BE2C (cell line): ENCODE results near the gene CAMTA1.

Source experiments
- DNase-seq: peaks from one replicate; pipeline ENCODE4 v3.0.0-alpha.2; 2020
- H3K27me3 ChIP-seq: fragments of 250-450 bp; sonication (Bioruptor Pico); 2 replicates; pipeline ENCODE4 v1.5.1; 2020; ENCODE audit warnings: mild to moderate bottlenecking
- H3K36me3 ChIP-seq: fragments of 250-450 bp; sonication (Bioruptor Pico); 2 replicates; pipeline ENCODE4 v1.5.1; 2020; ENCODE audit warnings: mild to moderate bottlenecking
- H3K4me1 ChIP-seq: fragments of 250-450 bp; sonication (Bioruptor Pico); 2 replicates; pipeline ENCODE4 v1.5.1; 2020
- H3K4me3 ChIP-seq: 2 replicates; pipeline ENCODE4 v1.5.1; 2011; ENCODE audit warnings: low read depth, low read length
- H3K9me3 ChIP-seq: fragments of 250-450 bp; sonication (Bioruptor Pico); 2 replicates; pipeline ENCODE4 v1.5.1; 2020
- TF ChIP-seq, protein P1 (sequence below): IDR thresholded peaks from 2 replicates; pipeline ENCODE4 v1.5.1; 2012; ENCODE audit warnings: mild to moderate bottlenecking, low read depth, low read length

The CAMTA1 gene

DNA sequence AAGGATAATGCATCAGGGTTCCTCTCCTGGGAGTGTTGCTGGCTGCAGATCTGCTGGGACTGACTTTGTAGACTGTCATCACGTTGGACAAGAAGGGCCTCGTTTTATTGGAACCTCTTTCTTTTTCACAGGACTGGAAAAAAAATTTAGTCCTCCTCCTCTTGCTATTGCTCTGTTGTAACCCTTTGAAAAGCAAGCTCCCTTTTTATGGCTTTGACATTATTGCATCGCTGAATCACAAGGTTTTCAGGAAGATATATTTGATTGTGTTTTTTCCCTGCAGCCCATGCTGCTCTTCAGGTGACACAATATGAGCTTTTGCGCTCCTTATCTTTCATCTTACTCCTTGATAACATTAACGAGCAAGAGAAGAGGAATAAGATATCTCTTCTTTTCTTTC lies 290.9 kb downstream of the CAMTA1 start:
- Histone ChIP-seq H3K36me3 (no peaks in the 10 kb centered on the region), H3K4me1 (no peaks in the 10 kb centered on the region), H3K27me3 (no peaks in the 10 kb centered on the region), H3K4me3 (no peak overlapping the region), H3K9me3 (no peaks in the 10 kb centered on the region)
- DNase-seq: no peak
- TF ChIP-seq, protein P1, sequence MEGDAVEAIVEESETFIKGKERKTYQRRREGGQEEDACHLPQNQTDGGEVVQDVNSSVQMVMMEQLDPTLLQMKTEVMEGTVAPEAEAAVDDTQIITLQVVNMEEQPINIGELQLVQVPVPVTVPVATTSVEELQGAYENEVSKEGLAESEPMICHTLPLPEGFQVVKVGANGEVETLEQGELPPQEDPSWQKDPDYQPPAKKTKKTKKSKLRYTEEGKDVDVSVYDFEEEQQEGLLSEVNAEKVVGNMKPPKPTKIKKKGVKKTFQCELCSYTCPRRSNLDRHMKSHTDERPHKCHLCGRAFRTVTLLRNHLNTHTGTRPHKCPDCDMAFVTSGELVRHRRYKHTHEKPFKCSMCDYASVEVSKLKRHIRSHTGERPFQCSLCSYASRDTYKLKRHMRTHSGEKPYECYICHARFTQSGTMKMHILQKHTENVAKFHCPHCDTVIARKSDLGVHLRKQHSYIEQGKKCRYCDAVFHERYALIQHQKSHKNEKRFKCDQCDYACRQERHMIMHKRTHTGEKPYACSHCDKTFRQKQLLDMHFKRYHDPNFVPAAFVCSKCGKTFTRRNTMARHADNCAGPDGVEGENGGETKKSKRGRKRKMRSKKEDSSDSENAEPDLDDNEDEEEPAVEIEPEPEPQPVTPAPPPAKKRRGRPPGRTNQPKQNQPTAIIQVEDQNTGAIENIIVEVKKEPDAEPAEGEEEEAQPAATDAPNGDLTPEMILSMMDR: no peak

DNA sequence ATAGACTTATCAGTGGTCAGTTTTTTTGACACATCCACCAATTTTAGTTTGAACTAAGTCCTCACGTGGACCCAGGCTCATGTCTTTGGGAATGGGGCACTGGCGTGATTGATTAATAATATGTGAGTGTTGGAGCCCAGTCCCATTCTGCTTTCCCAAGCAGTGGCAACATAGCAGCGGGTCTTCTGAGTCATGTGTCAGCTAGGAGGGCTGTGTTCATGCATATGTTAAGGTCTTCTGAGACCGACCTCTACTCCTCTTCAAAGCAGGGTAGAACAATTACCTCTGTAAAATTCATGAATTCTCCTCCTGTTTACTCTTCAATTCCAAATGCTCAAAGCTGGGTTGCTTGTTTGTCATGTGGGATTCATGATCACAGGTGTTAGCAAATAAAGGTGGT lies 291.3 kb downstream of the CAMTA1 start:
- Histone ChIP-seq H3K9me3 (no peaks in the 10 kb centered on the region), H3K4me3 (no peak overlapping the region), H3K4me1 (no peaks in the 10 kb centered on the region), H3K36me3 (no peaks in the 10 kb centered on the region), H3K27me3 (no peaks in the 10 kb centered on the region)
- DNase-seq: no peak
- TF ChIP-seq, protein P1: no peak

DNA sequence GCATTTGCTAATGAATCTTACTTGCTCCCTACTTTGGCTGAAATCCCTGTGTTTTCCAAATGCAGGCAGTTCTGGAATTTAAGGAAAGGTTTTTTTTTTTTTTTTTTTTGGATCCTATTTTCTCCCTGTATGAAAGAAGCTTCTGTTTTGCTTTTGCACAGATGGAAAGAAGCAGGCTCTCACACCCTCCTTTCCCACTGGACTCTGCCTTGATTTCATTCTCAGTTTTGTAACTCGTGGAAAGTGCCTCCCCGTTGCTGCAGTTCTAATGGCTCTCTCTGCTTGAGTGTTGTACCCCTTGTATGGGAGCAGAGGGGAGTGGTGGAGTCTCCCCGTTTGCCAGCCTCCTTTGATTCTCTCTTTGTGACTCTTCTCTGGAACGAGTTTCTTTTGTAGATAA lies 291.9 kb downstream of the CAMTA1 start:
- Histone ChIP-seq H3K27me3 (no peaks in the 10 kb centered on the region), H3K4me3 (no peak overlapping the region), H3K9me3 (no peaks in the 10 kb centered on the region), H3K4me1 (no peaks in the 10 kb centered on the region), H3K36me3 (no peaks in the 10 kb centered on the region)
- no peak for DNase-seq
- TF ChIP-seq, protein P1: no peak

DNA sequence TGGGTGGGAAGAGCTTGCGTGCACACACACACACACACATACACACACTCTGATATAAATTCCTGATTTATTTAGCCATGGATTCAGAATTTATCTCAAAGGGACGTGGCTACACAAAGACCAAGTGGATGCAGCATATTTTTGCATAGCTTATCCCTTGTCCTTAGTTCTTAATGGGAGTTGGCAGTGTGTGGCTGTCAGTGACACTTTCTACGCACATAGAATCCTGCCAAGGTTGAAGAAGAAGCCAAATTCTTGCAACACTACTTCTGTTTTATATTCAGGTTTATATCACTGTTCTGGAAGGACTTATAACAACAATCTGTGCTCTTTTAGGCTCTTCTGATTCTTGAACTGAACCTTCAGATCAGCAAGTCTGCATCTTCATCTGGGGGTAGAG lies 292.7 kb downstream of the CAMTA1 start:
- H3K4me1 ChIP-seq: no peaks in the 10 kb centered on the region
- no peaks in the 10 kb centered on the region for H3K9me3 ChIP-seq
- no peak for DNase-seq
- no peak overlapping the region for H3K4me3 ChIP-seq
- no peaks in the 10 kb centered on the region for H3K27me3 ChIP-seq
- TF ChIP-seq, protein P1: no peak
- no peaks in the 10 kb centered on the region for H3K36me3 ChIP-seq

DNA sequence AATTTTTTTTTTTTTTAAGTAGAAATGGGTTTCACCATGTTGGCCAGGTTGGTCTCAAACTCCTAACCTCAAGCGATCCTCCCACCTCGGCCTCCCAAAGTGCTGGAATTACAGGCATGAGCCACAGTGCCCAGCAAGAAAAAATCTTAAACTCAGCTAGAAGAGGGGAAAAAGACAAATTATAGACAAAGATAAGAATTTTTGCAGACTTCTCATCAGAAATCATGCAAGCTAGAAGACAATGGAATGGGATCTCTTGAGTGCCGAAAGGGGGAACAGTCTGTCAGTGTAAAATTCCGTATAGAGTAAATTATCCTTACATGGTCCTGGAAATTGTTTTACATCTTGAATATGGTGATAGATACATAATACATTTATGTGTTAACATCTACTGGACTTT lies 294.4 kb downstream of the CAMTA1 start:
- Histone ChIP-seq H3K4me1 (no peaks in the 10 kb centered on the region), H3K9me3 (no peaks in the 10 kb centered on the region), H3K36me3 (no peaks in the 10 kb centered on the region), H3K27me3 (no peaks in the 10 kb centered on the region), H3K4me3 (no peak overlapping the region)
- no peak for DNase-seq
- TF ChIP-seq, protein P1: no peak

DNA sequence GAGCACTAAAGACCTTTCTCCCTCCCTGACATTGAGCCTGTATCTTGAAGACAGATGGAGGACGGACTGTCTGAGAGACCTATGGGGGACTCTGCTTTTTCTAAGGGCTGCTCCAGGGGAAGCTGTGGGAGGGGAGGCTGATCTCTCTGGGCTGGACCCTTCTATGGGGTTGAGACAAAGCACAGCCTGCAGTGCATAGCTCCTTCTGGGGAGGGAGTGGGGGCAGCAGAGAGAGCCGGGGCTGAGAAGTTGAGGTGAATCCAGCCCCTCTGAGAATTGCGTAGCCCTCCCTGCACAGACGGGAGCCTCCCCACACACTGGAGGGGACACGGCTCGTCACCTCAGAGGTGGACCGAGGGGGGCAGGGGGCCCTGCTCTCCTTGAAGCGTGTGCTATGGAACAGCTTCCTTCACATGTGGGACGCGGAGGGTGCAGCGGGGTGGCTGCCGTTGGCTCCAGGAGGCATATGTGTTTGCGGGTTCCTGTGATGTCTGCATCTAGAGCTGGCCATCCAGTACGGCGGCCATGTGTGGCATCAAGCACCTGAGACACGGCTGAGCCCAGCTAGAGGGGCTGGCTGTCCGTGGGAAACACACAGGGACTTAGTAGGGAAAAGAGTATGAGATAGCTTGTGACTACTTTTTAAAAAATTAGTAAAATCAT lies 299.1 kb downstream of the CAMTA1 start:
- no peak overlapping the region for H3K4me3 ChIP-seq
- no peaks in the 10 kb centered on the region for H3K9me3 ChIP-seq
- no peak for DNase-seq
- H3K4me1 ChIP-seq: no peaks in the 10 kb centered on the region
- H3K27me3 ChIP-seq: no peaks in the 10 kb centered on the region
- TF ChIP-seq, protein P1: no peak
- no peaks in the 10 kb centered on the region for H3K36me3 ChIP-seq
